Activated CD4-positive, alpha-beta T cell treated with anti-CD3 and anti-CD28 coated beads, Interleukin-2, amount 50 U/mL, for 48 hours (primary cell): ENCODE data around the gene CXCL16.

Experiments
- DNase-seq, 2 experiments: peaks; one replicate each; pipeline ENCODE4 v3.0.0-alpha.2; 2020

CXCL16 gene

GRCh38 chr17:4748686-4749085 is 9.0 kb upstream of the CXCL16 start:
- no peak for DNase-seq

- DNase-seq = no peak
These were observed 8.1 kb upstream of the CXCL16 start for GRCh38 chr17:4747847-4748246.

- DNase-seq = no peak
These were observed 5.6 kb upstream of the CXCL16 start for GRCh38 chr17:4744999-4745969.

GRCh38 chr17:4743898-4744297 is 4.2 kb upstream of the CXCL16 start:
- DNase-seq = no peak

- no peak for DNase-seq
These were observed 3.5 kb upstream of the CXCL16 start for GRCh38 chr17:4743216-4743615.

- no peak for DNase-seq
These were observed 2.9 kb upstream of the CXCL16 start for GRCh38 chr17:4742629-4743028.

GRCh38 chr17:4742133-4742532 is 2.4 kb upstream of the CXCL16 start:
- DNase-seq = no peak

- DNase-seq = no peak
These were observed 1.8 kb upstream of the CXCL16 start for GRCh38 chr17:4741544-4741943.

- no peak for DNase-seq
These were observed 856 bp upstream of the CXCL16 start for GRCh38 chr17:4740584-4740983.

- no peak for DNase-seq
These were observed 260 bp upstream of the CXCL16 start for GRCh38 chr17:4740025-4740351.

- no peak for DNase-seq
These were observed 1.3 kb downstream of the CXCL16 start for GRCh38 chr17:4738136-4739121.

- no peak for DNase-seq
These were observed 3.7 kb downstream of the CXCL16 start for GRCh38 chr17:4735876-4736651.

- DNase-seq = no peak
These were observed 4.8 kb downstream of the CXCL16 start for GRCh38 chr17:4734857-4735475.

GRCh38 chr17:4733073-4733531 is 6.6 kb downstream of the CXCL16 start:
- DNase-seq = no peak

- peak; percentile 36 to 43 for DNase-seq
These were observed 11.6 kb downstream of the CXCL16 start for GRCh38 chr17:4728124-4728523.

- DNase-seq = no peak
These were observed 13.9 kb downstream of the CXCL16 start for GRCh38 chr17:4725646-4726310.

- DNase-seq = no peak
These were observed 15.1 kb downstream of the CXCL16 start for GRCh38 chr17:4724650-4725049.

- DNase-seq = no peak
These were observed 17.0 kb downstream of the CXCL16 start for GRCh38 chr17:4722678-4723240.

- no peak for DNase-seq
These were observed 18.3 kb downstream of the CXCL16 start for GRCh38 chr17:4721203-4722135.

- no peak for DNase-seq
These were observed 18.9 kb downstream of the CXCL16 start for GRCh38 chr17:4720787-4721186.
